GM23248 (cell line): ENCODE data around the gene STXBP6. TPM values are rescaled to one million over a fixed set of nuclear protein-coding genes. Genes with fewer than 3 reads are reported as not detected.

Source experiments
- DNase-seq: peaks from one replicate; pipeline ENCODE4 v3.0.0-alpha.2; 2015
- H2AFZ ChIP-seq: fragments of 200-600 bp; sonication (generic); 2 replicates; pipeline ENCODE4 v1.6.1; 2016; ENCODE audit warnings: antibody characterized with exemption
- H3F3A ChIP-seq: fragments of 200-600 bp; sonication (generic); 2 replicates; pipeline ENCODE4 v1.6.1; 2016; ENCODE audit warnings: mild to moderate bottlenecking, antibody characterized with exemption, mixed run types; ENCODE audit not compliant: insufficient read depth
- H3K27ac ChIP-seq: fragments of 200-600 bp; sonication (generic); 2 replicates; pipeline ENCODE4 v1.5.1; 2016; ENCODE audit warnings: mild to moderate bottlenecking
- H3K27me3 ChIP-seq: fragments of 200-600 bp; sonication (generic); replicated peaks from 2 replicates; pipeline ENCODE4 v1.6.1; 2016; ENCODE audit warnings: mild to moderate bottlenecking; ENCODE audit not compliant: insufficient read depth
- H3K36me3 ChIP-seq: fragments of 200-600 bp; sonication (generic); 2 replicates; pipeline ENCODE4 v1.6.1; 2016; ENCODE audit warnings: low read depth, mild to moderate bottlenecking
- H3K4me1 ChIP-seq: fragments of 200-600 bp; sonication (generic); 2 replicates; pipeline ENCODE4 v1.6.1; 2016; ENCODE audit warnings: mild to moderate bottlenecking; ENCODE audit not compliant: insufficient read depth
- H3K4me2 ChIP-seq: fragments of 200-600 bp; sonication (generic); one replicate; pipeline ENCODE4 v1.6.1; 2016; ENCODE audit warnings: mild to moderate bottlenecking; ENCODE audit not compliant: unreplicated experiment
- H3K4me3 ChIP-seq: fragments of 200-600 bp; sonication (generic); 2 replicates; pipeline ENCODE4 v1.5.1; 2016; ENCODE audit warnings: mild to moderate bottlenecking
- H3K79me2 ChIP-seq: fragments of 200-600 bp; sonication (generic); 2 replicates; pipeline ENCODE4 v1.6.1; 2016; ENCODE audit warnings: mild to moderate bottlenecking; ENCODE audit not compliant: insufficient read depth
- H3K9ac ChIP-seq: fragments of 200-600 bp; sonication (generic); 2 replicates; pipeline ENCODE4 v1.6.1; 2016; ENCODE audit warnings: mild to moderate bottlenecking
- H3K9me2 ChIP-seq: fragments of 200-600 bp; sonication (generic); 2 replicates; pipeline ENCODE4 v1.6.1; 2016; ENCODE audit warnings: mixed run types, mild to moderate bottlenecking, moderate library complexity; ENCODE audit not compliant: insufficient read depth
- H3K9me3 ChIP-seq: fragments of 200-600 bp; sonication (generic); one replicate; pipeline ENCODE4 v1.6.1; 2017; ENCODE audit warnings: low read depth
- H4K20me1 ChIP-seq: fragments of 200-600 bp; sonication (generic); 2 replicates; pipeline ENCODE4 v1.6.0; 2016; ENCODE audit not compliant: insufficient read depth
- EZH2 ChIP-seq: fragments of 200-600 bp; sonication (generic); IDR thresholded peaks from 2 replicates; pipeline ENCODE4 v1.6.1; 2018; ENCODE audit warnings: antibody characterized with exemption, mild to moderate bottlenecking; ENCODE audit not compliant: insufficient read depth, poor library complexity, severe bottlenecking
- EZH2phosphoT487 ChIP-seq: fragments of 200-600 bp; sonication (generic); IDR thresholded peaks from 2 replicates; pipeline ENCODE4 v1.6.1; 2018; ENCODE audit warnings: antibody characterized with exemption, moderate library complexity, mild to moderate bottlenecking, low read depth; ENCODE audit not compliant: insufficient read depth
- WGBS, 2 experiments: methylation state at CpG; one replicate each; pipeline ENCODE4 v1.1.6; 2015 to 2017; ENCODE audit warnings: low lambda C conversion rate in 2 of 2, low coverage in 1 of 2; ENCODE audit errors: missing lambda C conversion rate in 2 of 2; 5-methylcytosine and 5-hydroxymethylcytosine counted together
- in situ Hi-C: fragments of 300-500 bp; cut with MboI; formaldehyde crosslinking; loops from 2 replicates; pipeline ENCODE4 v1.15.0; 2020
- polyA plus RNA-seq: library from polyadenylated mRNA; unstranded; fragments of >200 nt; fragmentation: Nextera tagmentation; extraction: Ambion mirVana; gene quantifications from 2 replicates; pipeline ENCODE4 v1.2.1, GENCODE V29; 2016
- total RNA-seq: library from RNA; depleted of rRNA; stranded (reverse); fragments of >200 nt; shearing (Covaris generic); gene quantifications from 2 replicates; pipeline ENCODE4 v1.2.3, GENCODE V29; 2014

The STXBP6 gene
- total and polyA plus RNA-seq, 2 experiments from 2014 or later, result 13.9 to 19.6 TPM

DNA sequence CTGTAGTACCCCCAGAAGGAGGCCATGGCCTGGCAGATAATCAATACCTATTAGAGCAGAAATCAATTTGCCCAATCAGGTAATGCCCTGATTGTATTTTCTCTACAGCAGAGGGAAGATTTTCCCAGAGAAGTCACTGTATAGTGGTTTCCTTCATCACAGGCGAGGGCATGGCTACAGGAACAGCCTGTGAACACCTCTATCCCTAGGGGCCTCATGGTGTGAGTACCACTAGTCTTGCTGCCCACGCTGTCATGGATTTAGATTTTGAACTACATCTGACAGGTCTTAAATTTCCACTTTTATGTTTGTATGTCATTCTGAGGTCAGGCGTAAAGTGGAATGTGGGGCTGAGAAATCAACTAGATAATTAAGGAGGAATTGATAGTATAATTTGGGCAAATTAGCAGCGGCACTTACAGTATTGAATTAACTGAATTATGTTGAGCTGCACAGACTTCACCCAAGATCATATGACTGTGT is 42.4 kb upstream of the STXBP6 start:
- WGBS, 2 experiments, result 95% methylated on average over 4 of the region's 4 CpGs
- Histone ChIP-seq H4K20me1 (no peaks in the 10 kb centered on the region), H3K4me2 (no peak overlapping the region), H3K9me3 (no peaks in the 10 kb centered on the region), H3K9ac (no peak overlapping the region), H3K4me3 (no peak overlapping the region), H3K27me3 (no peaks in the 10 kb centered on the region), H3F3A (peaks cover 10% of the 10 kb centered on the region; the same call in 1 of the 2 replicates), H3K36me3 (no peaks in the 10 kb centered on the region), H2AFZ (no peak overlapping the region), H3K9me2 (no peaks in the 10 kb centered on the region), H3K27ac (no peak overlapping the region), H3K4me1 (peaks cover 22% of the 10 kb centered on the region), H3K79me2 (no peaks in the 10 kb centered on the region)
- in situ Hi-C loops, result no loop called here
- DNase-seq, result no peak
- TF ChIP-seq EZH2 (no peak), EZH2phosphoT487 (no peak)

GRCh38 chr14:25090716-25091454 is 40.9 kb upstream of the STXBP6 start:
- Histone ChIP-seq H3K9ac (no peak overlapping the region), H3K27ac (peak overlapping the region; percentile 40; the same call in 1 of the 2 replicates), H3K4me1 (peaks cover 22% of the 10 kb centered on the region), H3K79me2 (no peaks in the 10 kb centered on the region), H3K4me2 (peak overlapping the region; percentile 59), H4K20me1 (no peaks in the 10 kb centered on the region), H3K4me3 (peak overlapping the region; percentile 25; the same call in 1 of the 2 replicates), H3K9me2 (no peaks in the 10 kb centered on the region), H3K27me3 (no peaks in the 10 kb centered on the region), H3K36me3 (no peaks in the 10 kb centered on the region), H2AFZ (no peak overlapping the region; the same call in 1 of the 2 replicates), H3K9me3 (no peaks in the 10 kb centered on the region), H3F3A (peaks cover 10% of the 10 kb centered on the region; the same call in 1 of the 2 replicates)
- in situ Hi-C loops, result no loop called here
- DNase-seq, result peak; percentile 81
- WGBS, 2 experiments, result 44 to 50% methylated on average over 3 of the region's 3 CpGs
- no peak for TF ChIP-seq EZH2
- TF ChIP-seq EZH2phosphoT487, result no peak

DNA sequence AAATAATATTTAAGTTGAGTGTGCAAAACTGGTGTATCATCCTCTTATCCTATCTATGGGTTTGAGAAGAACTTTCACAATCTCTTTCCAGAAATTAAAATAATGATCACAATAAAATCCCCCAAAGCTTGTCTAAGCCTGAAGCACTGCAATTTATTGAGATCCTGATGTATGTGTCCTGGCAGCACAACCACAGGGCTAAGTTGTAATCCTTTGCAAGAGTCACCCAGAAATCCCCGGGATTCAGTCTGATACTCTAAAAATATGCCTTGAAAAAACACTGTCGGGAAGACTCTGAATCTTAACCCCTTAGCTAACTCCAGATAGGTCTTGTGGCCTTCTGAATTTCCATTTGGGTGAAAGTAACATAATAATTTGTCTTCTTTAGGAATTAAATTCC is 40.3 kb upstream of the STXBP6 start:
- WGBS, 2 experiments, result 43 to 58% methylated on average over 2 of the region's 2 CpGs
- Histone ChIP-seq H3F3A (peaks cover 10% of the 10 kb centered on the region; the same call in 1 of the 2 replicates), H3K4me1 (peaks cover 22% of the 10 kb centered on the region), H3K27me3 (no peaks in the 10 kb centered on the region), H3K9me2 (no peaks in the 10 kb centered on the region), H3K4me3 (no peak overlapping the region), H3K27ac (no peak overlapping the region; the same call in 1 of the 2 replicates), H4K20me1 (no peaks in the 10 kb centered on the region), H2AFZ (no peak overlapping the region), H3K9ac (no peak overlapping the region), H3K79me2 (no peaks in the 10 kb centered on the region), H3K4me2 (peak overlapping the region; percentile 6), H3K9me3 (no peaks in the 10 kb centered on the region), H3K36me3 (no peaks in the 10 kb centered on the region)
- in situ Hi-C loops, result no loop called here
- TF ChIP-seq EZH2 (no peak), EZH2phosphoT487 (no peak)
- DNase-seq, result peak; percentile 5

DNA sequence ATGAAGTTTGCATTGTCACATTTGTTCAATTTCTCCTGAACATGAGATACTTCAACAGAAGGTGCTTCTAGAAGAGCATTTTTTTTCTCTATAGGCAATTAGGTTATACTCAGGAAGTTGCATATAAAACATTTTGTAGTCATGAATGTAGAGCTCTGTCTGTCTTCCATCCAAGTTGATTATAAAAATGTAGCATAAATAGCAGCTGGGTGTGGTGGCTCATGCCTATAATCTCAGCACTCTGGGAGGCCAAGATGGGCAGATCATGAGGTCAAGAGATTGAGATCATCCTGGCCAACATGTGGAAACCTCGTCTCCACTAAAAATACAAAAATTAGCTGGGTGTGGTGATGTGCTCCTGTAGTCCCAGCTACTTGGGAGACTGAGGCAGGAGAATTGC is 39.5 kb upstream of the STXBP6 start:
- Histone ChIP-seq H3K9me3 (no peaks in the 10 kb centered on the region), H3K9me2 (no peaks in the 10 kb centered on the region), H3K4me1 (peaks cover 22% of the 10 kb centered on the region), H2AFZ (no peak overlapping the region), H3K27me3 (no peaks in the 10 kb centered on the region), H3K4me2 (no peak overlapping the region), H3F3A (peaks cover 10% of the 10 kb centered on the region; the same call in 1 of the 2 replicates), H3K27ac (no peak overlapping the region), H3K36me3 (no peaks in the 10 kb centered on the region), H3K79me2 (no peaks in the 10 kb centered on the region), H3K4me3 (no peak overlapping the region), H3K9ac (no peak overlapping the region), H4K20me1 (no peaks in the 10 kb centered on the region)
- DNase-seq, result no peak
- in situ Hi-C loops, result no loop called here
- no peak for TF ChIP-seq EZH2phosphoT487
- no peak for TF ChIP-seq EZH2
- 37 to 56% methylated on average over 1 of the region's 1 CpG for WGBS, 2 experiments
